Hair follicle dermal papilla cell (primary cell): ENCODE results near the gene SOSTDC1. TPM values are rescaled to one million over a fixed set of nuclear protein-coding genes. Genes with fewer than 3 reads are reported as not detected.

Experiments used
- small RNA-seq: library from RNA; depleted of rRNA; stranded (forward); fragments of <200 nt; gene quantifications from one replicate; pipeline ENCODE3, GENCODE V24; 2012
- total RNA-seq: library from RNA; depleted of rRNA; stranded (reverse); fragments of >200 nt; gene quantifications from 2 replicates; pipeline ENCODE4 v1.2.3, GENCODE V29; 2012

The SOSTDC1 gene
- total RNA-seq, result 0.32 and 0.73 TPM in 2 replicates

DNA sequence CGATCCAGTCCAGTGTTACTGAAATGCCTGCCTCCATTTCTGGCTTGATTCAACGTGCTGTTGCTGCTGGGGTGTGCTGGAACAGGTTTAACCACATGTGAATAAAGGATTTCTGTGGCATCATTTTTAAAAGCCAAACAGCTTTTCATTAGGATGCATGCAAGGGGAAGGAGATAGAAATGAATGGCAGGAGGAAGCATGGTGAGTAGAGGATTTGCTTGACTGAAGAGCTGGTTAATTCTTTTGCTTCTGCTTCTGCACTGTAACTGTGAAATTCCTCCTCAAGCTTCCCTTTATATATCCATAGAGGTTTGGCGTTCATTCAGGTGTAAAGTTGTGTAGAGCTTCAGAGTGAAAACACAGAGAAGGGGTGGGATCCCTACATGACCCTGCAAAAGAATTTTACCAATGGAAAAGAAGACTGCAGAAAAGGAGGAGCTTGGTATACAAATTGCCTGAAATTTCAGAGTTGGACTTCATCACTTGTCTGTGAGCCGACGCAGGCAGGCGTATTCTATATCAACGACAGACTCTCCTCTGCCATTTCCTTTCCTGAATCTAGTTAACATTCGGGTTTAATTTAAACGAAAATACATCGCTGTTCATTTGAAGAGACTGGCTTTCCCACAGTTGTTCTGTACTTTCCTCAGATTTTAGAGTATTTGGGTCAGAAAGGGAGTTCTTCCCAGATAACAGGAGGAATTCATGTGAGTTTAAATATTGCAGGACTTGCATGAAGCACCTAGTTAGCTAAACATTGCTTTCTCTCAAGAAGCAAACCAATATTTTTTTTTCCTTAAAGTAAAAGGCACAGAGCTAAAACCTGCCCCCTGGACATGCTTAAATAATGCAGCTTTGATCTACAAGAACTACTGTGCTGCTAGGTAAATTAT, at the start of gene SOSTDC1:
SOSTDC1 (minus strand) TSS at position 270 of the 893 bp plus-strand sequence; CDS start at position 200, 70 bp downstream.

GRCh38 chr7:16421333-16422102, 44.0 kb downstream of the SOSTDC1 start, which contains the start of gene CRPPA:
CRPPA (minus strand) TSS chr7:16421538; CDS start chr7:16421322, 216 bp downstream.

Small RNA genes lying within 50 kb of the gene (small RNA-seq; reads per million reads assigned to genes)
- gene AC005014.3, result not detected

Other genes with a start within 250 kb of the SOSTDC1 start
- gene CRPPA, start 44.2 kb downstream of the SOSTDC1 start, total RNA-seq, result 2.1 and 2.9 TPM in 2 replicates
- gene LRRC72, start 61.1 kb upstream of the SOSTDC1 start, total RNA-seq, result not detected in 2 replicates
- gene ANKMY2, start 180.0 kb upstream of the SOSTDC1 start, total RNA-seq, result 25.8 and 26.0 TPM in 2 replicates
- 40.6 and 41.1 TPM in 2 replicates for gene BZW2, start 180.4 kb upstream of the SOSTDC1 start, total RNA-seq